Measurements from ENCODE around the gene ADPRS. TPM values are rescaled to one million over a fixed set of nuclear protein-coding genes. Genes with fewer than 3 reads are reported as not detected.

ADPRS gene
- total RNA-seq, 2 experiments from 2014 or later: 22.6 to 24.6 TPM

DNA sequence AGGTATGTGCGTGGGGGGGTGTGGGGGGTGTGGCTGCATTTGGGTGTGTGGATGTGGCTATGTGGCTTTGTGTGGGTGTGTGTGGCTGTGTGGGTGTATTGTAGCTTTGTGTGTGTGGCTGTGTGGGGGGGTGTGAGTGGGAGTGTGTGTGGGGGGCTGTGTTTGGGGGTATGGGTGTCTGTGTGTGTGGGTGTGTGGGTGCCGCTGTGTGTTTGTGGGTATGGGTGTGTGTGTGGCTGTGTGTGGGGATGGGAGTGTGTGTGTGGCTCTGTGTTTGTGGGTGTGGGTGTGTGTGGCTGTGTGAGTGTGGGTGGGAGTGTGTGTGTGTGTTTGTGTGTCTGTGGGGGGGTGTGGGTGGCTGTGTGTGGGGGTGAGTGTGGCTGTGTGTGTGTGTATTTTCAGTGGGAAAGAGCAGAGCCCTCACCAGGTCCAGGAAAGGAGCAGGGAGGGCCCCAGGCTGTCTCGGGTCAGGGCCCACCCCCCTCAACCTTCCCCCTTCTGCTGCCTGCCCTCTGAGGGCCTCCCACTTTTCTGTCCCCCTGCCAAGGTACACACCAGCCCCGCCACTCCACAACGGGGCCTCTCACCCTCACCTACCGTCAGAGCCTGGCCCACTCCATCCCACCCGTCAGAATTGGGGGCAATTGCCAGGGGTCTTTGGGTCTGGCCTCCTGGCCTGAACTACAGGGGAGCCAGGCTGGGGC lies 38.3 kb downstream of the ADPRS start:
- H3K27me3 Mint-ChIP-seq: peaks cover 39% of the 10 kb centered on the region
- Histone ChIP-seq H3K36me3 (ENCODE audit: insufficient read depth, low read length) (no peaks in the 10 kb centered on the region), H3K4me3 (ENCODE audit: low read length) (no peak overlapping the region), H3K9me3 (ENCODE audit: control insufficient read depth in 1 of 2, insufficient read depth in 1 of 2, low read length in 2 of 2) (peaks cover 0 to 3% of the 10 kb centered on the region in 2 experiments), H3K27ac (ENCODE audit: low read depth in 1 of 2, low read length in 2 of 2) (no peak overlapping the region), H3K27me3 (ENCODE audit: control insufficient read depth in 1 of 2, insufficient read depth in 2 of 2, low read length in 2 of 2) (peaks cover 17 to 24% of the 10 kb centered on the region in 2 experiments), H3K4me1 (ENCODE audit: insufficient read depth, low read length) (peaks cover 16% of the 10 kb centered on the region)
- no peak overlapping the region for H3K27ac Mint-ChIP-seq
- H3K9me3 Mint-ChIP-seq: no peaks in the 10 kb centered on the region
- no peaks in the 10 kb centered on the region for H3K36me3 Mint-ChIP-seq (ENCODE audit: low read depth)
- H3K4me3 Mint-ChIP-seq: no peak overlapping the region
- TF ChIP-seq, protein P1, sequence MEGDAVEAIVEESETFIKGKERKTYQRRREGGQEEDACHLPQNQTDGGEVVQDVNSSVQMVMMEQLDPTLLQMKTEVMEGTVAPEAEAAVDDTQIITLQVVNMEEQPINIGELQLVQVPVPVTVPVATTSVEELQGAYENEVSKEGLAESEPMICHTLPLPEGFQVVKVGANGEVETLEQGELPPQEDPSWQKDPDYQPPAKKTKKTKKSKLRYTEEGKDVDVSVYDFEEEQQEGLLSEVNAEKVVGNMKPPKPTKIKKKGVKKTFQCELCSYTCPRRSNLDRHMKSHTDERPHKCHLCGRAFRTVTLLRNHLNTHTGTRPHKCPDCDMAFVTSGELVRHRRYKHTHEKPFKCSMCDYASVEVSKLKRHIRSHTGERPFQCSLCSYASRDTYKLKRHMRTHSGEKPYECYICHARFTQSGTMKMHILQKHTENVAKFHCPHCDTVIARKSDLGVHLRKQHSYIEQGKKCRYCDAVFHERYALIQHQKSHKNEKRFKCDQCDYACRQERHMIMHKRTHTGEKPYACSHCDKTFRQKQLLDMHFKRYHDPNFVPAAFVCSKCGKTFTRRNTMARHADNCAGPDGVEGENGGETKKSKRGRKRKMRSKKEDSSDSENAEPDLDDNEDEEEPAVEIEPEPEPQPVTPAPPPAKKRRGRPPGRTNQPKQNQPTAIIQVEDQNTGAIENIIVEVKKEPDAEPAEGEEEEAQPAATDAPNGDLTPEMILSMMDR (IDR thresholded peaks at IDR 0.05): no peak
- intact Hi-C loops (cut with DNase I, micrococcal nuclease): no loop called here
- no peak for ATAC-seq (ENCODE audit: poor library complexity)
- H3K4me1 Mint-ChIP-seq (ENCODE audit: low read depth): peaks cover 27% of the 10 kb centered on the region
- ChIA-PET POLR2A (no interaction called here), CTCF (no interaction called here)
- no peak for DNase-seq

DNA sequence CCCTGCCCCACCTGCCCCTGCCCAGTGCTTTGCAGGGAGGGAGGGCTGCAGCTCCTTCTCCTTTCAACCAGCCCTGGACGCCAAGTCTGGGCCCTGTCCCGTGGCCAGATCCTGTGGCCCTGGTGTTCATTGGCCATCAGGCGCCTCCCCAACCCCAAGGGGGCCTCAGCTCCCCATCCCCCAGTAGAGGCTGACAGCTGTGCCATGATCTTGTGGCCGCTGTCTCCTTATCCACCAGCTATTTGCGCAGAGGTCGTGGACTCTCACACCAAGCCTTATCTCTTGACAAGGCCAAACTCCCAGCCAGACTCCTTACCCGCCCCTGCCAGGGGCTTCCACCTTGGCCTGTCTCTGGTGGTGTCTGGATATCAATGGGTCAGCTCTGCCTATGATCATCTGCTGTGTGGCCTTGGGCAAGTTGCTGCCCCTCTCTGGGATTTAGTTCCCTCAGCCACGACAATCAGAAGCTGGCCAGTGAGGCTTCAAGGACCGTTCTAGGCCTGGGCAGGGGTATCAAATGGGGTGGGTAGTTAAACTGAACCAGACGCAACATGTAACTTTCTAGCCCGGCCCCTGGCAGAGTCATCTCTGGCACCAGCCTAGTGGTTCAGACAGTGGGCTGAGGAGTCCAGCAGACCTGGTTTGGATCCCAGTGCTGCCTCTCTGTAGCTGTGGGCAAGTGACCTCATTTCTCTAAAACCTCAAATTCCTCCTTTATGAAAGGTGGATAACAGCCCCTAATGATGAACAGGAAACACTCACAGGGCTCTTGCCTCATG lies 39.6 kb downstream of the ADPRS start:
- Histone ChIP-seq H3K27me3 (ENCODE audit: control insufficient read depth in 1 of 2, insufficient read depth in 2 of 2, low read length in 2 of 2) (peaks cover 14 to 24% of the 10 kb centered on the region in 2 experiments), H3K4me1 (ENCODE audit: insufficient read depth, low read length) (peaks cover 16% of the 10 kb centered on the region), H3K9me3 (ENCODE audit: control insufficient read depth in 1 of 2, insufficient read depth in 1 of 2, low read length in 2 of 2) (peaks cover 0 to 3% of the 10 kb centered on the region in 2 experiments), H3K36me3 (ENCODE audit: insufficient read depth, low read length) (no peaks in the 10 kb centered on the region), H3K4me3 (ENCODE audit: low read length) (no peak overlapping the region), H3K27ac (ENCODE audit: low read depth in 1 of 2, low read length in 2 of 2) (no peak overlapping the region)
- ATAC-seq (ENCODE audit: poor library complexity): no peak
- H3K27ac Mint-ChIP-seq: no peak overlapping the region
- no peak overlapping the region for H3K4me3 Mint-ChIP-seq
- intact Hi-C loops (cut with DNase I, micrococcal nuclease): no loop called here
- TF ChIP-seq, protein P1 (IDR thresholded peaks at IDR 0.05): no peak
- no peak for DNase-seq
- no peaks in the 10 kb centered on the region for H3K36me3 Mint-ChIP-seq (ENCODE audit: low read depth)
- ChIA-PET CTCF (no interaction called here), POLR2A (interaction anchor here (1.0 to 1.2 kb wide), 2 partner anchors 20 to 32 kb away, joined by 3 read pairs; no protein-coding TSS in a partner anchor)
- H3K4me1 Mint-ChIP-seq (ENCODE audit: low read depth): peaks cover 21% of the 10 kb centered on the region
- no peaks in the 10 kb centered on the region for H3K9me3 Mint-ChIP-seq
- H3K27me3 Mint-ChIP-seq: peaks cover 26% of the 10 kb centered on the region

DNA sequence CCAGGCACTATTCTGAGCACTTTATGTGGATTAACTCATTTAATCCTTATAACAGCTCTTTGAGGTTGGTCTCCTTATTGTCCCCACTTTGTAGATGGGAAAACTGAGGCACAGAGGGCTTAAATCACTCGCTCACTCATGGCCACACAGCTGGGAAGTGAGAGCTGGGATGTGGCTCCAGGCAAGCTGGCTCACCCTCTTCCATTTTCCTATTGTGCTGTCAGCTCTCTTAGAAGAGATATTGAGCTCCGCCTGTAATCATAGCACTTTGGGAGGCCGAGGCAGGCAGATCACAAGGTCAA lies 40.2 kb downstream of the ADPRS start:
- peaks cover 11% of the 10 kb centered on the region for H3K4me1 ChIP-seq (ENCODE audit: insufficient read depth, low read length)
- no peak overlapping the region for H3K4me3 ChIP-seq (ENCODE audit: low read length)
- ChIA-PET CTCF (no interaction called here), POLR2A (interaction anchor here (1.0 to 1.2 kb wide), 2 partner anchors 20 to 32 kb away, joined by 3 read pairs; no protein-coding TSS in a partner anchor)
- intact Hi-C loops (cut with DNase I, micrococcal nuclease): no loop called here
- Mint-ChIP-seq H3K27me3 (peaks cover 20% of the 10 kb centered on the region), H3K4me3 (no peak overlapping the region), H3K4me1 (ENCODE audit: low read depth) (peaks cover 18% of the 10 kb centered on the region), H3K9me3 (no peaks in the 10 kb centered on the region), H3K27ac (no peak overlapping the region), H3K36me3 (ENCODE audit: low read depth) (no peaks in the 10 kb centered on the region)
- DNase-seq (no peak), ATAC-seq (ENCODE audit: poor library complexity) (no peak)
- H3K9me3 ChIP-seq (ENCODE audit: control insufficient read depth in 1 of 2, insufficient read depth in 1 of 2, low read length in 2 of 2): peaks cover 0 to 3% of the 10 kb centered on the region in 2 experiments
- H3K27ac ChIP-seq (ENCODE audit: low read depth in 1 of 2, low read length in 2 of 2): no peak overlapping the region
- H3K36me3 ChIP-seq (ENCODE audit: insufficient read depth, low read length): no peaks in the 10 kb centered on the region
- H3K27me3 ChIP-seq (ENCODE audit: control insufficient read depth in 1 of 2, insufficient read depth in 2 of 2, low read length in 2 of 2): peaks cover 11 to 20% of the 10 kb centered on the region in 2 experiments
- TF ChIP-seq, protein P1 (IDR thresholded peaks at IDR 0.05): no peak
